ENCODE results near the gene MAPK12. TPM values are rescaled to one million over a fixed set of nuclear protein-coding genes. Genes with fewer than 3 reads are reported as not detected.

MAPK12 gene
- total RNA-seq, 1 donor, result 28.0 TPM

DNA sequence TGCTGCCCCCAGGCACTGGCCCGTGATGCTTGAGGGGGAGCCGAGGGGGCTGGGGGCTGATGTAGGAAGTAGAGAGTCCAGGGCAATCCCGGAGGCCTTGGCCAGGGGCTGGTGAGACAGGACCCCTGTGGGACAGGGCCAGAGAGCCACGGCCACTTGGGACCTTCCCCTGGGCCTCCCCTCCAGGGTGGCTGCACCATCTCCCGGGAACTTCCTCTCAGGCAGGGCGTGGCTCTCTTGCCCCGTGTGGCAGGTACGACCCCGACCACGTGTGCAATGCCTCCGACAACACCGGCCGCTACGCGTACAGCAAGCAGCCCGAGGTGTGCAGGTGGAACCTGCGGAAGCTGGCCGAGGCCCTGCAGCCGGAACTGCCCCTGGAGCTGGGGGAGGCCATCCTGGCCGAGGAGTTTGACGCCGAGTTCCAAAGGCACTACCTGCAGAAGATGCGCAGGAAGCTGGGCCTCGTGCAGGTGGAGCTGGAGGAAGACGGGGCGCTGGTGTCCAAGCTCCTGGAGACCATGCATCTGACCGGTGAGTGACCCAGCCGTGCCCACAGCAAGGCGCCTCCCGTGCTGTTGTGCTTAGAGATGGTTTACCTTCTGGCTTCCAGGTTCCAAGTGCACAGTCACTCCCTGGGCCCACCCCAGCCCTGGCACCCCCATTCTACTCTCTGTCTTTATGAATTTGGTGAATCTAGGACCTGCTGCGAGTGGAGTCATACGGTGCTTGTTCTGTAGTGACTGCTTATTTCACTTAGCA is 50.9 kb downstream of the MAPK12 start:
- TF ChIP-seq, protein P1, sequence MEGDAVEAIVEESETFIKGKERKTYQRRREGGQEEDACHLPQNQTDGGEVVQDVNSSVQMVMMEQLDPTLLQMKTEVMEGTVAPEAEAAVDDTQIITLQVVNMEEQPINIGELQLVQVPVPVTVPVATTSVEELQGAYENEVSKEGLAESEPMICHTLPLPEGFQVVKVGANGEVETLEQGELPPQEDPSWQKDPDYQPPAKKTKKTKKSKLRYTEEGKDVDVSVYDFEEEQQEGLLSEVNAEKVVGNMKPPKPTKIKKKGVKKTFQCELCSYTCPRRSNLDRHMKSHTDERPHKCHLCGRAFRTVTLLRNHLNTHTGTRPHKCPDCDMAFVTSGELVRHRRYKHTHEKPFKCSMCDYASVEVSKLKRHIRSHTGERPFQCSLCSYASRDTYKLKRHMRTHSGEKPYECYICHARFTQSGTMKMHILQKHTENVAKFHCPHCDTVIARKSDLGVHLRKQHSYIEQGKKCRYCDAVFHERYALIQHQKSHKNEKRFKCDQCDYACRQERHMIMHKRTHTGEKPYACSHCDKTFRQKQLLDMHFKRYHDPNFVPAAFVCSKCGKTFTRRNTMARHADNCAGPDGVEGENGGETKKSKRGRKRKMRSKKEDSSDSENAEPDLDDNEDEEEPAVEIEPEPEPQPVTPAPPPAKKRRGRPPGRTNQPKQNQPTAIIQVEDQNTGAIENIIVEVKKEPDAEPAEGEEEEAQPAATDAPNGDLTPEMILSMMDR (IDR thresholded peaks at IDR 0.05; ENCODE audit: insufficient read depth, low read length), result no peak
- DNase-seq (ENCODE audit: low read depth), result no peak
- no peak overlapping the region for H3K4me3 ChIP-seq (ENCODE audit: low read depth, low read length)

GRCh38 chr22:50209893-50210292 is 51.6 kb downstream of the MAPK12 start:
- peak; percentile 72 for DNase-seq (ENCODE audit: low read depth)
- no peak overlapping the region for H3K4me3 ChIP-seq (ENCODE audit: low read depth, low read length)
- TF ChIP-seq, protein P1 (IDR thresholded peaks at IDR 0.05; ENCODE audit: insufficient read depth, low read length), result peak; percentile 93

DNA sequence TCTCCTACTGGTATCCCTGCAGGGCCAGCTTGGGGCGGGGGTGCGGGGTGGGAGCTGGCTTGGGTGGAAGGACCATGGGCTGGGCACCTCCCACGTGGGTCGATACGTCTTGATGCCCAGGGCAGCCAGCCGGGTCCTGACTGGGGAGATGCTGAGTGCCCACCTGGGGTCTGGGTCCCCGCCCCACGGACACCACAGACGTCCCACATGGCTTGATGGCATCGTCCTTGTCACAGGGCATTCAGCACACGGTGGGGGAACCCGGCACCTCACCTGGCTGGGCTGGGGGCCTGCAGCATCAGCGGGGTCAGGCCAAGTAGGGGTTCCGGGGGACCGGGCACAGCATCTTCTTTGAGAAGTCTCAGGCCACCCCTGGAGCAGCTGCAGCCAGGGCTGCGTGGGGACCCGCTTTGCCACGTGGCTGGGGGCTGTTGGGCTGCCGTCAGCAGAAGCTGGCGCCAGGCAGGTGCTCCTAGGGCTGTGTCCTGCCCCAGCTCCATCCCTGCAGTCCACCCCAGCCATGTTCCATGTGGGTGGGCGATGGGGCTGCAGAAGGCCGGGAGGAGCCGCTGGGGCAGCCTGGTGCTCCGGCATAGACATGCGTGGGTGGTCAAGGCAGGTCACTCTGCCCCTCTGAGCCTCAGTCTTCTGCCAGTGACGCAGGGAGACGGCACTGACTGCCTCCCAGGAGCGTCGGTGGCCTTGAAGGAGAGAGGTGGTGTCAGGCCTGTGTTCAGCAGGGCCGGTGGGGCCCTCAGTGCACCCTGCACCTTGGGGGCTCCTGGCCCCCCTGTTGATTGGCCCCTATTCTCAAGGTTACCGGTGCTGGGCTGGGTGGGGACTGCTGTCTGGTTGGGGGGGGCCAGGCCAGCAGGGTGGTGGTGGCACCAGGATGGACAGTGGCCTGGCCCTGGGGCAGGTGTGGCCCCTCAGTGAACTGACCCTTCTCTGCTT is 52.3 kb downstream of the MAPK12 start:
- H3K4me3 ChIP-seq (ENCODE audit: low read depth, low read length), result no peak overlapping the region
- DNase-seq (ENCODE audit: low read depth), result no peak
- TF ChIP-seq, protein P1 (IDR thresholded peaks at IDR 0.05; ENCODE audit: insufficient read depth, low read length), result no peak

- DNase-seq (ENCODE audit: low read depth), result no peak
- H3K4me3 ChIP-seq (ENCODE audit: low read depth, low read length), result no peak overlapping the region
- TF ChIP-seq, protein P1 (IDR thresholded peaks at IDR 0.05; ENCODE audit: insufficient read depth, low read length), result no peak
Measured at GRCh38 chr22:50208430-50208938, 53.0 kb downstream of the MAPK12 start.

DNA sequence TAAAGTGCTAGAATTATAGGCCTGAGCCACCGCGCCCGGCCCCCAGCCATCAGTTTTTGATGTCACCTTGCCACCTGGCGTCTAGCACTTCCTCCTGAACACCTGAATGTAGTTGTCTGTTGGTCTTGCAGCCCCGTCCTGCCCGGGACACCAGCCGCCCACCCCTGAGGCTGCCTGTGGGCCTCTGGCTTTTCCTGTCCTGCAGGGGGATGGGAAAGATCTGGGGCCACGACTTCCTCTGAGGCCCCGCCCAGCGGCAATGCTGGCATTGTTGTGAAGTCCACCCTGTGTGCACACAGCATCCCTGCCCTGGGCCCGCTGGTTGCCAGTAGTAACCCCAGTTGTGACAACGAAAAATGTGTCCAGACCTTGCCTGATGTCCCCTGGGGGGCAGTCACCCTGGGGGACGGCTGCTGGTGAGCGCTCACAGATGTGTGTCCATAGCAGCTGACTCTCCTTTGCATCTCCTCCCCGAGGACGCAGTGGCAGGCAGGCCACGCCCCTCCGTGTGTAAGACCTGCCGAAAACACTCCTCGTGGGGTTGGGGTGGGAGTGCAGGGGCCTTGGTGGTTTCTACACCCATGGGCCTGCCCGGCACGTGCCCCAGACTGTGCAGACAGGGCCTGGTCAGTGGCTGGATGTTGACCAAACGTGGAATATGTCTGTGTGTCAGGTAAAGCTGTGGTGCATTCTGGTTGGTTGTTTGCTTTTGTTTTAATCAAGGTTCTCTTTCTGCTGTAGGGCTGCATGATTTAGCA is 53.9 kb downstream of the MAPK12 start:
- TF ChIP-seq, protein P1 (IDR thresholded peaks at IDR 0.05; ENCODE audit: insufficient read depth, low read length), result no peak
- H3K4me3 ChIP-seq (ENCODE audit: low read depth, low read length), result no peak overlapping the region
- no peak for DNase-seq (ENCODE audit: low read depth)

- peak; percentile 55 for DNase-seq (ENCODE audit: low read depth)
- H3K4me3 ChIP-seq (ENCODE audit: low read depth, low read length), result no peak overlapping the region
- TF ChIP-seq, protein P1 (IDR thresholded peaks at IDR 0.05; ENCODE audit: insufficient read depth, low read length), result peak; percentile 51
Measured at GRCh38 chr22:50206599-50206998, 54.9 kb downstream of the MAPK12 start.
